Astrocyte (in vitro differentiated cells and primary cell): ENCODE results near the gene ZNF557.

ENCODE experiments used
- CTCF ChIP-seq: IDR thresholded peaks from 2 replicates; pipeline ENCODE4 v1.5.1; 2011; ENCODE audit warnings: low read depth, mild to moderate bottlenecking, inconsistent platforms, low read length, moderate library complexity; ENCODE audit not compliant: insufficient read depth
- EZH2 ChIP-seq: IDR thresholded peaks from 2 replicates; pipeline ENCODE4 v1.6.1; 2012; ENCODE audit warnings: mild to moderate bottlenecking, low read length, inconsistent platforms; ENCODE audit not compliant: insufficient read depth

DNA sequence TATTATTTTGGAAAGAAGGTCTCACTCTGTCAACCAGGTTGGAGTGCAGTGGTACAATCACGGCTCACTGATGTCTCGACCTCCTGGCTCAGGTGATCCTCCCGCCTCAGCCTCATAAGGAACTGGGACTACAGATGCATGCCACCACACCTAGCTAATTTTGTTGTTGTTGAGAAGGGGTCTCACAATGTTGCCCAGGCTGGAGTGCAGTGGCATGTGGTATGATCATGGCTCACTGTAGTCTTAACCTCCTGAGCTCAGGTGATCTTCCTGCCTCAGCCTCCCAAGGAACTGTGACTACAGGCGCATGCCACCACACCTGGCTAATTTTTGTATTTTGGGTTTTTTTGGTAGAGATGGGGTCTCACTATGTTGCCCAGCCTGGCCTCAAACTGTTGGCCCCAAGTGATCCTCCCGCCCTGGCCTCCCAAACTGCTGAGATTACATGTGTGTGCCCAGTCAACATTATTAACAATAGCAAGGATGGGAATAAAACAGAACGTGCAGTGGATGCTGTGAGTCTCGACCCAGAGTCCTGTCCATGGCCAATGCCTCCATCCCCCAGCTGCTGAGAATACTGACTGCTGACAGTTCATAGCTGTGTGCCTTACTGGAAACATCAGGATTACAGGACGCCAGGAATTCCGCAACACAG lies 5.6 kb upstream of the ZNF557 start:
- TF ChIP-seq CTCF (no peak), EZH2 (no peak)
